DMS53 treated with DMSO at 0.1 percent for 48 hours (cell line): ENCODE results near the gene AQP12A.
A peak's percentile ranks its signal among the peaks of the same experiment; 100 is the strongest.
"Not testable (repeated sequence)": the region's sequence is repeated elsewhere in the genome, so short reads cannot be mapped to it uniquely, and the experiment has no call there.

ENCODE experiments used
- DNase-seq: peaks from one replicate; lab custom pipeline; 2025; ENCODE audit not compliant: unreplicated experiment; lab: John Stamatoyannopoulos, UW

The AQP12A gene, protein sequence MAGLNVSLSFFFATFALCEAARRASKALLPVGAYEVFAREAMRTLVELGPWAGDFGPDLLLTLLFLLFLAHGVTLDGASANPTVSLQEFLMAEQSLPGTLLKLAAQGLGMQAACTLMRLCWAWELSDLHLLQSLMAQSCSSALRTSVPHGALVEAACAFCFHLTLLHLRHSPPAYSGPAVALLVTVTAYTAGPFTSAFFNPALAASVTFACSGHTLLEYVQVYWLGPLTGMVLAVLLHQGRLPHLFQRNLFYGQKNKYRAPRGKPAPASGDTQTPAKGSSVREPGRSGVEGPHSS

GRCh38 chr2:240691631-240692420 lies at the start of gene AQP12A:
Gene AQP12A, plus strand, starts transcription at chr2:240691866. Its CDS starts 48 bp downstream, at chr2:240691914.
- DNase-seq = not testable (repeated sequence)

DNA sequence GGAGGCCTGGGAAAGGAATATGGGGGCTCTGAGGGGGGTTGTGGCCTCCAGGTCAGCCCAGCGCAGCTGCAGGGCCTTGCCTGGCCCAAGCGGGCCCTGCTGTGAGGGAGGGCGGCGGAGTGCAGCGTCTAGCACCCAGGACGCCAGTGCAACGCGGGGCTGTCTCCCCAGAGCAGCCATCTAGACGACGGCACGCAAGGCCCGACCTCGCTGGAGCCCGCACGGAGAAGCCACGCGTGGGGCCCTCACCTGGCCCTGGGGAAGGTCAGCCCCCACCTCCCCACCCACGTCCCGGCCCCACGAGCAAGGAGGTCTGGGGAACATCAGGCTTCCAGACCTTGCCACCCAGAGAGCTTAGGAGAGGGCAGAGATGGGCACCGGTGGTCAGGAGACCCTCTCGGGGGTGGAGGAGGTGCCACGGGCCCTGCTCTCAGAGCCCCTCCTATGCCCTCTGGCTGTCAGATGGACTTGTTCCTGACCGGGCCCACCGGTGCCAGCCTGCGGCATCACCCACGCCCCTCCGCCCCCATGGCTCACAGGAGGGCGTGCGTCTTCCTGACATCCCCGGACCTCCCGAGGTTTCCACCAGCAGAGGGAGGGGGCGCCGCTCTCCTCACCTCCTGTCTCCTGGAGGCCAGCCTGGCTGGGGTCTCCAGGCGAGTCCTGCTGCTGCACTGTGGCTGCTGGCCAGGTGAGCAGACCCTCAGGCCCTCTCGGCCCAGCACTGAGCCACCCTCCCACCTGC lies 49.4 kb upstream of the AQP12A start:
- DNase-seq = no peak

DNA sequence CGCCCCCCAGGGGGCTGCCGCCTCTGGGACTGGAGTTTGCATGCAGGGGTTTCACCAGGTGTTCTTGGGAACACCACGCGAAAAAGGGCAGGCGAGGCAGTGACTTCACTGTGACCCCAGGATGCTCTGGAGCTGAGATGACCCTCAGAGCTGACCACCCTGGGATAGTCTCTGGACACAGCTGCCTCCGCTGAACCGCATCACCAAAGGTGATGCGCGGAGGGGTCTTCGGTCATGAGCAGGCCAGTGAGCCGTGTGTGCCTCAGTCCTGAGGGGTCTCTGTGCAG lies 48.9 kb upstream of the AQP12A start:
- no peak for DNase-seq

DNA sequence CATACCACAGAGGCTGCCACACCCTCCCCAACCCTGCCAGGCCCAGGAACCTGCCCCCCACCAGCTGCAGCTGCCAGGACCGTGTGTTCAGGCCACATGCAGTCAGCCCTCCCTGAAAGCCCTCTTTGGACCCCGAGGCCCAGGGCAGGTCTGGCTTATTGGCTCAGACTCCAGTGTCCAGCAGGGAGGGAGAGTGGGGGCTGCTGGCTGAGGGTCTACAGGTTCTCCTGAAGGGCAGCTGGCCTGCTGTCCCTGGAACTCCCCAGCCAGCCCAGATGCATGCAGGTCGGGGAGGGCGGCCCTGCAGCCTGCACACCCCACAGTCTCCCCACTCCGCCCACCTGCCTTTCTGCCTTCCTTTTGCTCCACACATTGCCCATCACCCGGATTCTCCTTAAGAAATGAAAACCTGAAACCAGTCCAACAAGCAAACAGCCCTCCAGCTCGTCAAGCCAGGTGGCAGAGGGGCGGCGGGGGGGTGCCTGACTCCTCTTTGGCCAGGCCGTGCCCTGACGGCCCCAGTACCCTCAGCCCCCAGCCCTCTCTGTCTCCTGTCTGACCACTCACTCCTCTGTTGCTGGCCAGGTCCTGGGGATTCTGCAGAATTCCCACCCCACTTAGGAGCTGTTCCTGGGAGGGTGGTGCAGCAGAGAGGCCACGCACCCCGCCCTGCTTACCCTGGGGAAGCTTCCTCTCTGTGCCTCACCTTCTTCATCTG lies 48.4 kb upstream of the AQP12A start:
- no peak for DNase-seq

DNA sequence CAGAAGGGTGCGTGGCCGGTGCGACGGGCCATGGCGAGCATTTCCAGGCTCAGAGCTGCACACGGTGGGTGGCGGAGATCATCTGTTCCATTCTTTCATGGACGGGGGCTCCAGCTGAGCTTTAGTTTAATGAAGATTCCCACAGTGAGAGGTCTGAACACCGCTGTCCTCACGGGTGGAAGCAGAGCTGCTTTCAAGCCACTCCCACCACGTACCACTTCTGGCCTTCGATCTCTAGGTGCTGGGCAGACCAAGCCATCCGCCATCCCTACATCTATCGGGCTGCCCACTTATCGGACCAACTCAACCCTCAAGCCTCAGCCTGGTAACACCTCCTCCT lies 47.9 kb upstream of the AQP12A start:
- no peak for DNase-seq

- DNase-seq = no peak
Observed at GRCh38 chr2:240644171-240644651, 47.5 kb upstream of the AQP12A start.

DNA sequence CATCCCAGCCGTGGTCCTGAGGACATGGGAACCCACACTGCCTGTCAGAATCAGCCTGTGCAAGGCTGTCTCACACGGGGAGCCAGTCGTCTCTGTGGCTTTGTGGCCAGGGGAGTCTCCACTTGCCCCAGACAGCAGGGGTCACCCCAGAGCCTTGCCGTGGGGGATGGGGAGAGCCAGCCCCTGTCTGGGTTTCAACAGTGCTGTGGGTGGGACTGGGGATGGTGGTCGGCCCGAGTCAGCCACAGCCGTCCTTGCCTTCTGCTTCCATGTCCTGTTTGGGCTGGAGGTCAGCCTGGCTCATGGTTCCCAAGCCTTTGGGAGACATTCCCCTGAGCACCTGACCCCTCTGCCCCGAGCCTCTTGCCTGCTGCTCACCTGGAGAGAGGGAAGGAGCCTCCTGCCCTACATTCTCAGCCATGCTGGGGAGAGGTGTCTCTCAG lies 46.8 kb upstream of the AQP12A start:
- DNase-seq = no peak

- DNase-seq = no peak
Observed at GRCh38 chr2:240645346-240645745, 46.3 kb upstream of the AQP12A start.

- DNase-seq = no peak
Observed at GRCh38 chr2:240645801-240646175, 45.9 kb upstream of the AQP12A start.

GRCh38 chr2:240646176-240646899 lies 45.3 kb upstream of the AQP12A start:
- DNase-seq = peak; percentile 12

DNA sequence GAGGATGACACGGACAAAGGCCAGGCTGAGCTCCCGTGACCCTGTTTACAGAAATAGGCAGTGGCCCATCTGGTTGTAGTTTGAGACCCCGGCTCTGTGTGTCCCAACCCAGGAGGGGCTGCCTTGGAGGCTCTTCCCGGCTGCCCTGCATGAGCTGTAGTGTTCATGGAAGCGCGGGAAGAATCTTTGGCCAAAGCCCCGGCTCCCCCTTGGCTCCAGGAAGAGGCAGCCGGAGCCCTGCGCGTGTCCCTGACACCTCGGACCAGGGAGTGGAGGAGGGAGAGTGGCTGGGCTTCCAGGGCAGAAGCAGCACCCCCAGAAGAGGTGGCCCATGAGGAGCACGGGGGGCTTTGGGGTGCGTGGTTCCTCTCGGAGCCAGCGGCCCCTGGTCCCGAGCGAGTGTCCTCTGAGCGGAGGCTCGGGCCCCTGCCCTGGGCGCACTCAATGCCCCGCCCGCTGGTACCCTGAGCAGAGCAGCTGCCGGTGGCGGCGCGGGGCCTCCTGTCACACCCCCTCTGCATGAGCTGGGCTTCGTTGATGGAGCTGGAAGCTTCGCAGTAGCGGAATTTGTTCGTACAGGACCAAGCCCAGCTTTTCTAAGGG lies 44.7 kb upstream of the AQP12A start:
- DNase-seq = no peak

- no peak for DNase-seq
Observed at GRCh38 chr2:240647503-240648154, 44.0 kb upstream of the AQP12A start.

DNA sequence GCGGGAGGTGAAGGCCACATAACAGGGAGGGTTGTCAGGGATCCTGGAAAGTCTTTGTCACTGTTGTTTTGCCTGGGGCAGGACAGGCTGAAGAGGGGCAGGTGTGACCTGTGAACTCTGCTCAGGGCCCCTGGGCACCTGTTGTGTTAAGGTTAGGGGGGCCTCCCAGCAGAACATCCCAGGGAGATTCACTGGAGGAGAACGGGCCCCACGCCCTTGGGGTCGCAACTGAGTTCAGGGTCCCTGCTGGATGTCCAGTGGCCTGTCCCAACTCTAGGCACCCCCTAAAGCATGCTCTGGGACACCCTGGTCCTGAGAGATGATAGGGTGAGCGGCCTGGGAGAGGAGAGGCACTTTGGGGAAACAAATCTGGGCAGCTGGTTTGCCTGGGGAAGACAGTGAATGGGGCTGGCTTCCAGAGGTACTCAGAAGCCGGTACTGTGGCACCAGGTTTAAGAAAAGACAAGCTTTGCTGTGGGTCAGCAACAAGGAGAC lies 43.5 kb upstream of the AQP12A start:
- DNase-seq = no peak

GRCh38 chr2:240648650-240649275 lies 42.9 kb upstream of the AQP12A start:
- DNase-seq = no peak

DNA sequence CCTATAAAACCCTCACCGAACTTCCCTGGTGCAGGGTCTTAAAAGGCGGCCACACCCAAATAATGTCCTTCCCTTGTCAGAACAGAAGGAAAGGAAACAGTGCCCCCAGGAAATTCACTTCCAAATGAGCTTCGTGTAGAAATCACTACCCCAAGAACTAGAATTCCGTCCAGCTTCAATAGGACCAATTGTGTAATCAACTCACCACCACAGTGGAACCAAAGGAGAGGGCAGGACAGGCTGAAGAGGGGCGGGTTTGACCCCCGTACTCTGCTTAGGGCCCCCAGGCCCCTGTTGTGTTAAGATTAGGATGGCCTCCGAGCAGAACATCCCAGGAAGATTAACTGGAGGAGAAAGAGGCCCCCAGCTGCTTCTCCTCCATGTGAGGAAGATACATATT lies 42.3 kb upstream of the AQP12A start:
- no peak for DNase-seq

- DNase-seq = no peak
Observed at GRCh38 chr2:240650254-240650965, 41.3 kb upstream of the AQP12A start.

GRCh38 chr2:240651185-240651584 lies 40.5 kb upstream of the AQP12A start:
- DNase-seq = no peak
